ENCODE measurements around the gene DAB1.

The DAB1 gene

DNA sequence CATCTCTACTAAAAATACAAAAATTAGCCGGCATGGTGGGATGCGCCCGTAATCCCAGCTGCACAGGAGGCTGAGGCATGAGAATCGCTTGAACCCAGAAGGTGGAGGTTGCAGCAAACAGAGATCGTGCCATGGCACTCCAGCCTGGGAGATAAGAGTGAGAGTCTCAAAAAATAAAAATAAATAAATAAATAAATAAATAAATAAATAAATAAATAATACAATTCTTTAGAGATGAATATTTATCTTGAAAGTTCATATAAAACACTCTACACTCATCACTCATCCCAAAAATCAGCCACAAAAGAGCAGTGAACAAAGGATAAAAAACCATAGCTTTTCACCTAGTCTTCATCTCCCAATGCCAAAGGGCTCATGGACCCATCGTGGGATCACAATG lies 295.9 kb downstream of the DAB1 start:
- H3K9me3 ChIP-seq (ENCODE audit: low read length): no peaks in the 10 kb centered on the region
- no peak overlapping the region for H3K4me2 ChIP-seq (ENCODE audit: low read length)
- H3K36me3 ChIP-seq (ENCODE audit: insufficient read depth, low read length): no peaks in the 10 kb centered on the region
- no peaks in the 10 kb centered on the region for H3K4me1 ChIP-seq (ENCODE audit: insufficient read depth, low read length, severe bottlenecking)
- H3K27me3 ChIP-seq (ENCODE audit: insufficient read depth, low read length): no peaks in the 10 kb centered on the region
- H3K27ac ChIP-seq (ENCODE audit: low read depth, low read length, poor library complexity, severe bottlenecking): no peak overlapping the region
- H3K9ac ChIP-seq (ENCODE audit: low read length): no peak overlapping the region
- TF ChIP-seq, protein P1, sequence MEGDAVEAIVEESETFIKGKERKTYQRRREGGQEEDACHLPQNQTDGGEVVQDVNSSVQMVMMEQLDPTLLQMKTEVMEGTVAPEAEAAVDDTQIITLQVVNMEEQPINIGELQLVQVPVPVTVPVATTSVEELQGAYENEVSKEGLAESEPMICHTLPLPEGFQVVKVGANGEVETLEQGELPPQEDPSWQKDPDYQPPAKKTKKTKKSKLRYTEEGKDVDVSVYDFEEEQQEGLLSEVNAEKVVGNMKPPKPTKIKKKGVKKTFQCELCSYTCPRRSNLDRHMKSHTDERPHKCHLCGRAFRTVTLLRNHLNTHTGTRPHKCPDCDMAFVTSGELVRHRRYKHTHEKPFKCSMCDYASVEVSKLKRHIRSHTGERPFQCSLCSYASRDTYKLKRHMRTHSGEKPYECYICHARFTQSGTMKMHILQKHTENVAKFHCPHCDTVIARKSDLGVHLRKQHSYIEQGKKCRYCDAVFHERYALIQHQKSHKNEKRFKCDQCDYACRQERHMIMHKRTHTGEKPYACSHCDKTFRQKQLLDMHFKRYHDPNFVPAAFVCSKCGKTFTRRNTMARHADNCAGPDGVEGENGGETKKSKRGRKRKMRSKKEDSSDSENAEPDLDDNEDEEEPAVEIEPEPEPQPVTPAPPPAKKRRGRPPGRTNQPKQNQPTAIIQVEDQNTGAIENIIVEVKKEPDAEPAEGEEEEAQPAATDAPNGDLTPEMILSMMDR (IDR thresholded peaks at IDR 0.05; ENCODE audit: low read length): no peak
- TF ChIP-seq EZH2 (IDR thresholded peaks at IDR 0.05; ENCODE audit: borderline replicate concordance, low read length): no peak
- no peaks in the 10 kb centered on the region for H3F3A ChIP-seq (ENCODE audit: insufficient read depth, low read length)
- no peak overlapping the region for H3K4me3 ChIP-seq (ENCODE audit: low read depth, low read length, poor library complexity, severe bottlenecking)
- no peaks in the 10 kb centered on the region for H4K20me1 ChIP-seq (ENCODE audit: insufficient read depth, low read length)
- no peaks in the 10 kb centered on the region for H3K79me2 ChIP-seq (ENCODE audit: insufficient read depth, low read length)
- H2AFZ ChIP-seq (ENCODE audit: low read length): no peak overlapping the region
- no peaks in the 10 kb centered on the region for H3K9me2 ChIP-seq (ENCODE audit: low read depth, low read length)

DNA sequence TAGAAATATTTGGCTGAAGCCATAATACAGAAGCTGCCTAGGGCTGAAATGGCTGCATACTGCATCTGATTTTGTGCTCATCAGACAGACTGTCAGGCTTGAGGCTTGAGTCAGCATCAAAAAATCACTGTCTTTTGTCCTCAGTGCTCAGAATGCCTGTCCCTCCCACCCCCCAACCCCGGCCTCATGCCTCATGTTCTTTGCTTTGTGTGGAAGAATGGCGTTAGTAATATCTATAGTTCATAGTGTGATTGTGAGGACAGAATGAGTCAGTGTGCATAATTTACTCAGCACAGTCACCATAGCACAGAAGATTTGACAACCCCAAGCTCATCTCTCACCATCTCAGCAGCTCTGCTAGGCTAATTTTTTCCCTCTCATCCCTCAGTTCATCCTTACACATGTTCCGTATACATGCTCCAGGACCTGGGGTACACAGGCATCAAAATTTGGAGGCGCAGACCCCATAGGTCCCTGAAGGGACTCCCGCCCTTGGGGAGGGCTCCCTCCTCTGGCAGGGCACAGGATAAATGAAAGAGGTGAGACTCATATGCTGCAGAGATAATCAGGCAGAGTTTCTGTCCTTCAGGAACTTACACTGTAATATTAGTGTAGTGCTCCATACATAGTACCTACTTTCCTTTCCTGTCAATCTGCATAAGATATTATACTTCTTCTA lies 299.0 kb downstream of the DAB1 start:
- no peaks in the 10 kb centered on the region for H3K9me2 ChIP-seq (ENCODE audit: low read depth, low read length)
- no peaks in the 10 kb centered on the region for H3K4me1 ChIP-seq (ENCODE audit: insufficient read depth, low read length, severe bottlenecking)
- H3K27me3 ChIP-seq (ENCODE audit: insufficient read depth, low read length): no peaks in the 10 kb centered on the region
- H3K79me2 ChIP-seq (ENCODE audit: insufficient read depth, low read length): no peaks in the 10 kb centered on the region
- no peaks in the 10 kb centered on the region for H3F3A ChIP-seq (ENCODE audit: insufficient read depth, low read length)
- H2AFZ ChIP-seq (ENCODE audit: low read length): no peak overlapping the region
- H3K4me2 ChIP-seq (ENCODE audit: low read length): no peak overlapping the region
- TF ChIP-seq, protein P1 (IDR thresholded peaks at IDR 0.05; ENCODE audit: low read length): peak; percentile 12; the same call in 1 of the 2 replicates
- no peak for TF ChIP-seq EZH2 (IDR thresholded peaks at IDR 0.05; ENCODE audit: borderline replicate concordance, low read length)
- H3K9ac ChIP-seq (ENCODE audit: low read length): no peak overlapping the region
- no peaks in the 10 kb centered on the region for H4K20me1 ChIP-seq (ENCODE audit: insufficient read depth, low read length)
- H3K27ac ChIP-seq (ENCODE audit: low read depth, low read length, poor library complexity, severe bottlenecking): no peak overlapping the region
- H3K9me3 ChIP-seq (ENCODE audit: low read length): no peaks in the 10 kb centered on the region
- H3K36me3 ChIP-seq (ENCODE audit: insufficient read depth, low read length): no peaks in the 10 kb centered on the region
- H3K4me3 ChIP-seq (ENCODE audit: low read depth, low read length, poor library complexity, severe bottlenecking): no peak overlapping the region

DNA sequence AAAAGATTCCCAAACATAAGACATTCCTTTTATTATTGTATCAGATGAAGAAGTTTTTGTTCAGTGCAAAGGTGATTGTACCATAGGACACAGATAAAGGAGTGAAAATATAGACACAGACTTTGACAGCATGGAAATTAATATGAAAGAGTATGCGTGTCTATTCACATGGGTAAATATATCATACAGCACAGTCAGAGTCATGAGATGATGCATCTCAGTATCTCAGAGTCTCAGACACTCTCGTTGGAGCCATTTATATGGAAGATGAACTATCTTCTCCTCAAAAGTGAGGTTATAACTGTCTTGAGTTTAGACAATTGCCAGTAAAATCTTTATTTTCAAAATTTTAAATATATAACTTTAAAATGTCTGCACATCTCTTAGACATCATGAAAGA lies 299.7 kb downstream of the DAB1 start:
- Histone ChIP-seq H3K4me2 (ENCODE audit: low read length) (no peak overlapping the region), H3K4me3 (ENCODE audit: low read depth, low read length, poor library complexity, severe bottlenecking) (no peak overlapping the region), H3K27ac (ENCODE audit: low read depth, low read length, poor library complexity, severe bottlenecking) (no peak overlapping the region), H4K20me1 (ENCODE audit: insufficient read depth, low read length) (no peaks in the 10 kb centered on the region), H3K4me1 (ENCODE audit: insufficient read depth, low read length, severe bottlenecking) (no peaks in the 10 kb centered on the region), H2AFZ (ENCODE audit: low read length) (no peak overlapping the region), H3K79me2 (ENCODE audit: insufficient read depth, low read length) (no peaks in the 10 kb centered on the region), H3K9me2 (ENCODE audit: low read depth, low read length) (no peaks in the 10 kb centered on the region), H3F3A (ENCODE audit: insufficient read depth, low read length) (no peaks in the 10 kb centered on the region), H3K9ac (ENCODE audit: low read length) (no peak overlapping the region), H3K9me3 (ENCODE audit: low read length) (no peaks in the 10 kb centered on the region), H3K36me3 (ENCODE audit: insufficient read depth, low read length) (no peaks in the 10 kb centered on the region), H3K27me3 (ENCODE audit: insufficient read depth, low read length) (no peaks in the 10 kb centered on the region)
- TF ChIP-seq, protein P1 (IDR thresholded peaks at IDR 0.05; ENCODE audit: low read length): no peak
- no peak for TF ChIP-seq EZH2 (IDR thresholded peaks at IDR 0.05; ENCODE audit: borderline replicate concordance, low read length)

Data from OCI-LY1 (cell line).